ENCODE measurements around the gene BCS1L.

GRCh38 chr2:218701806-218702205 lies 42.3 kb downstream of the BCS1L start:
- TF ChIP-seq CBX5 (CRISPR knock-in tag; IDR thresholded peaks at IDR 0.05; ENCODE audit: borderline replicate concordance) (no peak), ZNF24 (IDR thresholded peaks at IDR 0.05) (no peak), POLR2G (IDR thresholded peaks at IDR 0.05; ENCODE audit: low read depth, low read length) (no peak), BCL6 (CRISPR knock-in tag; IDR thresholded peaks at IDR 0.05) (no peak), POLR2A (IDR thresholded peaks at IDR 0.05; ENCODE audit: insufficient read depth in 1 of 2, low read depth in 2 of 2, low read length in 2 of 2) (no peak), HNRNPLL (IDR thresholded peaks at IDR 0.05; ENCODE audit: low read depth, low read length, poor library complexity, severe bottlenecking) (no peak), CTCF (CRISPR knock-in tag; IDR thresholded peaks at IDR 0.05) (no peak), KDM5A (IDR thresholded peaks at IDR 0.05; ENCODE audit: borderline replicate concordance, low read length) (no peak), ZFP91 (CRISPR knock-in tag; IDR thresholded peaks at IDR 0.05; ENCODE audit: borderline replicate concordance) (no peak), TMF1 (CRISPR knock-in tag; IDR thresholded peaks at IDR 0.05; ENCODE audit: low read depth) (no peak), POLR2AphosphoS5 (IDR thresholded peaks at IDR 0.05; ENCODE audit: low read depth, low read length) (no peak), DNMT1 (CRISPR knock-in tag; IDR thresholded peaks at IDR 0.05) (no peak)
- TF ChIP-seq, protein P1, sequence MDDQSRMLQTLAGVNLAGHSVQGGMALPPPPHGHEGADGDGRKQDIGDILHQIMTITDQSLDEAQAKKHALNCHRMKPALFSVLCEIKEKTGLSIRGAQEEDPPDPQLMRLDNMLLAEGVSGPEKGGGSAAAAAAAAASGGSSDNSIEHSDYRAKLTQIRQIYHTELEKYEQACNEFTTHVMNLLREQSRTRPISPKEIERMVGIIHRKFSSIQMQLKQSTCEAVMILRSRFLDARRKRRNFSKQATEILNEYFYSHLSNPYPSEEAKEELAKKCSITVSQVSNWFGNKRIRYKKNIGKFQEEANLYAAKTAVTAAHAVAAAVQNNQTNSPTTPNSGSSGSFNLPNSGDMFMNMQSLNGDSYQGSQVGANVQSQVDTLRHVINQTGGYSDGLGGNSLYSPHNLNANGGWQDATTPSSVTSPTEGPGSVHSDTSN (CRISPR knock-in tag; IDR thresholded peaks at IDR 0.05; ENCODE audit: borderline replicate concordance): no peak
- TF ChIP-seq, protein P2, sequence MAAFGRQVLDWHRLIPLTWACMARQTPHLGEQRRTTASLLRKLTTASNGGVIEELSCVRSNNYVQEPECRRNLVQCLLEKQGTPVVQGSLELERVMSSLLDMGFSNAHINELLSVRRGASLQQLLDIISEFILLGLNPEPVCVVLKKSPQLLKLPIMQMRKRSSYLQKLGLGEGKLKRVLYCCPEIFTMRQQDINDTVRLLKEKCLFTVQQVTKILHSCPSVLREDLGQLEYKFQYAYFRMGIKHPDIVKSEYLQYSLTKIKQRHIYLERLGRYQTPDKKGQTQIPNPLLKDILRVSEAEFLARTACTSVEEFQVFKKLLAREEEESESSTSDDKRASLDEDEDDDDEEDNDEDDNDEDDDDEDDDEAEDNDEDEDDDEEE (CRISPR knock-in tag; IDR thresholded peaks at IDR 0.05): no peak

Measured in HepG2 (cell line).